Suprapubic skin (tissue), 4 donors: ENCODE data around the gene CAMK2G. TPM values are rescaled to one million over a fixed set of nuclear protein-coding genes. Genes with fewer than 3 reads are reported as not detected.

Source experiments
- DNase-seq, 2 donors: peaks; one replicate each; pipeline ENCODE4 v3.0.0-alpha.2; 2019; ENCODE audit warnings: low spot score in 2 of 2
- H3K27ac ChIP-seq: fragments of 200-600 bp; sonication (generic); one replicate; pipeline ENCODE4 v1.5.1; 2019
- H3K27me3 ChIP-seq: fragments of 200-600 bp; sonication (generic); one replicate; pipeline ENCODE4 v1.5.1; 2019
- H3K36me3 ChIP-seq: fragments of 200-600 bp; sonication (generic); one replicate; pipeline ENCODE4 v1.5.1; 2019
- H3K4me1 ChIP-seq: fragments of 200-600 bp; sonication (generic); one replicate; pipeline ENCODE4 v1.5.1; 2019
- H3K4me3 ChIP-seq: fragments of 200-600 bp; sonication (generic); one replicate; pipeline ENCODE4 v1.5.1; 2019; ENCODE audit warnings: mild to moderate bottlenecking
- H3K9me3 ChIP-seq: fragments of 200-600 bp; sonication (generic); one replicate; pipeline ENCODE4 v1.5.1; 2019
- CTCF ChIP-seq, 2 donors: fragments of 200-600 bp in 1 of 2; fragments of 450-650 bp in 1 of 2; sonication (generic) in 1 of 2; IDR thresholded peaks; one replicate each; pipeline ENCODE4 v1.5.1; 2016 to 2019; ENCODE audit warnings: antibody characterized with exemption in 2 of 2, mild to moderate bottlenecking in 1 of 2, moderate library complexity in 1 of 2
- EP300 ChIP-seq: sonication (generic); formaldehyde crosslinking; IDR thresholded peaks from one replicate; pipeline ENCODE4 v1.6.1; 2017; ENCODE audit warnings: antibody characterized with exemption
- POLR2A ChIP-seq, 2 donors: fragments of 450-650 bp; IDR thresholded peaks; one replicate each; pipeline ENCODE4 v1.6.1; 2017; ENCODE audit warnings: antibody characterized with exemption in 2 of 2, mild to moderate bottlenecking in 2 of 2, moderate library complexity in 2 of 2
- POLR2AphosphoS5 ChIP-seq, 3 donors: sonication (generic); formaldehyde crosslinking; IDR thresholded peaks; one replicate each; pipeline ENCODE4 v1.6.1; 2017; ENCODE audit warnings: antibody characterized with exemption in 3 of 3
- WGBS: methylation state at CpG from one replicate; pipeline ENCODE4 v1.1.5; 2018; 5-methylcytosine and 5-hydroxymethylcytosine counted together
- total RNA-seq, 4 donors: library from RNA; depleted of rRNA; stranded (reverse); fragments of >200 nt; gene quantifications; one replicate each; pipeline ENCODE4 v1.1.0, GENCODE V29; 2016

The CAMK2G gene
- total RNA-seq, 4 donors from 2014 or later: 16.9 to 35.2 (median 20.6) TPM

GRCh38 chr10:73780966-73781365 lies 93.4 kb downstream of the CAMK2G start:
- Histone ChIP-seq H3K27me3 (no peaks in the 10 kb centered on the region), H3K4me1 (peaks cover 41% of the 10 kb centered on the region), H3K27ac (peak overlapping the region; percentile 94), H3K9me3 (no peaks in the 10 kb centered on the region), H3K36me3 (peaks cover 22% of the 10 kb centered on the region), H3K4me3 (peak overlapping the region; percentile 83)
- WGBS: 12% methylated on average over 11 of the region's 11 CpGs
- TF ChIP-seq EP300: no peak
- no peak for TF ChIP-seq CTCF (IDR thresholded peaks at IDR 0.05)
- TF ChIP-seq POLR2AphosphoS5 (IDR thresholded peaks at IDR 0.05): no peak
- TF ChIP-seq POLR2A (IDR thresholded peaks at IDR 0.05): no peak
- DNase-seq: no peak

- H3K27ac ChIP-seq: peak overlapping the region; percentile 8
- no peak for DNase-seq
- WGBS: 74% methylated on average over 5 of the region's 5 CpGs
- TF ChIP-seq POLR2A (IDR thresholded peaks at IDR 0.05): no peak
- no peak for TF ChIP-seq CTCF (IDR thresholded peaks at IDR 0.05)
- no peak for TF ChIP-seq POLR2AphosphoS5 (IDR thresholded peaks at IDR 0.05)
- TF ChIP-seq EP300: no peak
- no peak overlapping the region for H3K4me3 ChIP-seq
- H3K27me3 ChIP-seq: no peaks in the 10 kb centered on the region
- H3K4me1 ChIP-seq: peaks cover 44% of the 10 kb centered on the region
- no peaks in the 10 kb centered on the region for H3K9me3 ChIP-seq
- peaks cover 27% of the 10 kb centered on the region for H3K36me3 ChIP-seq
These were observed 94.1 kb downstream of the CAMK2G start for GRCh38 chr10:73780301-73780700.

GRCh38 chr10:73779539-73780197 lies 94.7 kb downstream of the CAMK2G start:
- H3K4me1 ChIP-seq: peaks cover 46% of the 10 kb centered on the region
- WGBS: 70% methylated on average over 3 of the region's 3 CpGs
- H3K27me3 ChIP-seq: no peaks in the 10 kb centered on the region
- H3K27ac ChIP-seq: no peak overlapping the region
- TF ChIP-seq POLR2AphosphoS5 (IDR thresholded peaks at IDR 0.05): no peak
- no peak for TF ChIP-seq EP300
- TF ChIP-seq POLR2A (IDR thresholded peaks at IDR 0.05): no peak
- no peak for TF ChIP-seq CTCF (IDR thresholded peaks at IDR 0.05)
- H3K9me3 ChIP-seq: no peaks in the 10 kb centered on the region
- no peak overlapping the region for H3K4me3 ChIP-seq
- H3K36me3 ChIP-seq: peaks cover 27% of the 10 kb centered on the region
- no peak for DNase-seq

- H3K4me3 ChIP-seq: no peak overlapping the region
- no peak overlapping the region for H3K27ac ChIP-seq
- 83% methylated on average over 5 of the region's 5 CpGs for WGBS
- H3K27me3 ChIP-seq: no peaks in the 10 kb centered on the region
- no peak for DNase-seq
- H3K36me3 ChIP-seq: peaks cover 27% of the 10 kb centered on the region
- peaks cover 49% of the 10 kb centered on the region for H3K4me1 ChIP-seq
- H3K9me3 ChIP-seq: no peaks in the 10 kb centered on the region
- TF ChIP-seq POLR2AphosphoS5 (IDR thresholded peaks at IDR 0.05): no peak
- TF ChIP-seq CTCF (IDR thresholded peaks at IDR 0.05): no peak
- no peak for TF ChIP-seq EP300
- TF ChIP-seq POLR2A (IDR thresholded peaks at IDR 0.05): no peak
These were observed 95.3 kb downstream of the CAMK2G start for GRCh38 chr10:73779018-73779417.

GRCh38 chr10:73774637-73775036 lies 99.7 kb downstream of the CAMK2G start:
- peaks cover 34% of the 10 kb centered on the region for H3K4me1 ChIP-seq
- H3K27ac ChIP-seq: no peak overlapping the region
- H3K36me3 ChIP-seq: peaks cover 45% of the 10 kb centered on the region
- H3K9me3 ChIP-seq: no peaks in the 10 kb centered on the region
- no peak for TF ChIP-seq CTCF (IDR thresholded peaks at IDR 0.05)
- no peak for TF ChIP-seq EP300
- no peak for TF ChIP-seq POLR2A (IDR thresholded peaks at IDR 0.05)
- no peak for TF ChIP-seq POLR2AphosphoS5 (IDR thresholded peaks at IDR 0.05)
- H3K4me3 ChIP-seq: peak overlapping the region; percentile 84
- no peak for DNase-seq
- WGBS: 57% methylated on average over 5 of the region's 5 CpGs
- no peaks in the 10 kb centered on the region for H3K27me3 ChIP-seq
